Breast epithelium (tissue), 3 donors: ENCODE results near the gene ZNF638.

Source experiments
- CTCF ChIP-seq, 3 donors: fragments of 450-650 bp; IDR thresholded peaks; one replicate each; pipeline ENCODE4 v1.5.1; 2016 to 2017; ENCODE audit warnings: antibody characterized with exemption in 3 of 3, mild to moderate bottlenecking in 3 of 3, moderate library complexity in 3 of 3
- POLR2AphosphoS5 ChIP-seq, 3 donors: sonication (generic); formaldehyde crosslinking; IDR thresholded peaks; one replicate each; pipeline ENCODE4 v1.6.1; 2017; ENCODE audit warnings: antibody characterized with exemption in 3 of 3

DNA sequence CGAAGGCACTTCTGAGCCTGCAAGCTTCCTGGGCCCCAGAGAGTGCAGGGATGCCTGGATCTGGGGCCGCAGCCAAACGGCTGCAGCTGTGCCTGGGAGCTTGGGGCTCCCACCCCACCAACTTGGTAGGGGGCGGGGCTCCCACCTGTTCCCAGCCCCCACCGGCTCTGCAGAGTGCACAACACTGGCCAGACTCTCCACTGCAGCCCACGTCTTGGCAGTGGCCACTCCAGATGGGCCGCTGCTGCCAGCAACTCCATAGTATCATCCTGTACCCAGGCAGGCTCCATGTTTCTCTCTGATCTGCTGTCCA, 131.7 kb downstream of the ZNF638 start:
- TF ChIP-seq POLR2AphosphoS5 (IDR thresholded peaks at IDR 0.05), result no peak
- TF ChIP-seq CTCF (IDR thresholded peaks at IDR 0.05), result no peak
